ENCODE results near the gene POU2AF1. TPM values are rescaled to one million over a fixed set of nuclear protein-coding genes. Genes with fewer than 3 reads are reported as not detected.

Gene POU2AF1
- total and polyA plus RNA-seq, 2 of the 13 experiments (the other 11 are each of a cell fraction or from before 2014, with no cell fraction given): 1.9 to 3.6 TPM

- Histone ChIP-seq H3K4me2 (ENCODE audit: low read depth, low read length) (0 out of 2 replicates have a peak overlapping the region, but pooled peaks have one; percentile 26), H3K27ac (ENCODE audit: extremely low read length, insufficient read depth, low read length) (peak overlapping the region; percentile 37), H3K27me3 (ENCODE audit: control insufficient read depth in 1 of 2, insufficient read depth in 2 of 2, low read length in 2 of 2) (no peaks in the 10 kb centered on the region), H4K20me1 (ENCODE audit: insufficient read depth, low read length) (no peaks in the 10 kb centered on the region), H3K4me3 (replicated peaks in 1 of 3; ENCODE audit: insufficient read depth in 1 of 3, low read depth in 2 of 3, low read length in 3 of 3) (no peak overlapping the region), H3K79me2 (ENCODE audit: insufficient read depth, low read length) (peaks cover 16% of the 10 kb centered on the region), H3K9me3 (ENCODE audit: low read length) (no peaks in the 10 kb centered on the region), H2AFZ (ENCODE audit: low read length) (no peak overlapping the region), H3K36me3 (replicated peaks in 1 of 2; ENCODE audit: control insufficient read depth in 1 of 2, insufficient read depth in 2 of 2, low read length in 2 of 2) (no peaks in the 10 kb centered on the region), H3K9ac (ENCODE audit: insufficient read depth, low read depth, low read length) (no peak overlapping the region), H3K4me1 (ENCODE audit: insufficient read depth, low read length) (peaks cover 76% of the 10 kb centered on the region)
- ChIA-PET CTCF (ENCODE audit: low intra/inter-chr PET ratio, low total read pairs) (interaction anchor here (1.1 kb wide), 1 partner anchor 120 kb away, joined by 3 read pairs; no protein-coding TSS in a partner anchor), POLR2A (interaction anchor here (1.0 to 6.9 kb wide), 4 partner anchors 17 to 119 kb away, joined by 6 to 102 read pairs (median 7); no protein-coding TSS in a partner anchor)
- no TSS peak for BruUV-seq (replicated peaks)
- DNase-seq (ENCODE audit: low spot score) (peak; percentile 41), FAIRE-seq (peak; percentile 70), ATAC-seq (no peak)
- WGBS (ENCODE audit: low lambda C conversion rate): 37% methylated on average over 4 of the region's 4 CpGs
- in situ Hi-C loops (cut with HindIII; ENCODE audit: extremely low pct_ligation_motif_present, low pct_unique_long_range_greater_than_20kb) (no loop called here), intact Hi-C loops (cut with micrococcal nuclease; ENCODE audit: unreplicated experiment) (no loop called here)
- TF ChIP-seq ELF3 (CRISPR knock-in tag; IDR thresholded peaks at IDR 0.05) (peak; percentile 68), MXD1 (CRISPR knock-in tag; IDR thresholded peaks at IDR 0.05) (no peak), POLR2AphosphoS5 (IDR thresholded peaks at IDR 0.05; ENCODE audit: low read depth, low read length) (0 out of 2 replicates have a peak, but pooled peaks have one; percentile 13), SMARCE1 (IDR thresholded peaks at IDR 0.05; ENCODE audit: borderline replicate concordance) (no peak), NFIC (IDR thresholded peaks at IDR 0.05; ENCODE audit: low read length) (peak; percentile 27; the same call in 1 of the 2 replicates), POLR2G (IDR thresholded peaks at IDR 0.05; ENCODE audit: low read depth, low read length) (peak; percentile 55; the same call in 1 of the 2 replicates), ELF4 (CRISPR knock-in tag; IDR thresholded peaks at IDR 0.05; ENCODE audit: borderline replicate concordance) (0 out of 2 replicates have a peak, but pooled peaks have one; percentile 20), NR2F6 (IDR thresholded peaks at IDR 0.05) (0 out of 2 replicates have a peak, but pooled peaks have one; percentile 4), NR2F6 (CRISPR knock-in tag; IDR thresholded peaks at IDR 0.05) (no peak), ZNF292 (CRISPR knock-in tag; IDR thresholded peaks at IDR 0.05; ENCODE audit: borderline replicate concordance, low read depth) (0 out of 2 replicates have a peak, but pooled peaks have one; percentile 16), ZNF3 (CRISPR knock-in tag; IDR thresholded peaks at IDR 0.05) (no peak), ELF1 (CRISPR knock-in tag; IDR thresholded peaks at IDR 0.05) (peak; percentile 52), RARA (CRISPR knock-in tag; IDR thresholded peaks at IDR 0.05) (peak; percentile 49; the same call in 1 of the 2 replicates)
Measured at GRCh38 chr11:111303461-111303860, 75.6 kb downstream of the POU2AF1 start.
